ENCODE measurements around the gene STKLD1. TPM values are rescaled to one million over a fixed set of nuclear protein-coding genes. Genes with fewer than 3 reads are reported as not detected.
A peak's percentile ranks its signal among the peaks of the same experiment; 100 is the strongest.

The STKLD1 gene
- total RNA-seq, 1 donor from 2014 or later: 1.3 TPM

DNA sequence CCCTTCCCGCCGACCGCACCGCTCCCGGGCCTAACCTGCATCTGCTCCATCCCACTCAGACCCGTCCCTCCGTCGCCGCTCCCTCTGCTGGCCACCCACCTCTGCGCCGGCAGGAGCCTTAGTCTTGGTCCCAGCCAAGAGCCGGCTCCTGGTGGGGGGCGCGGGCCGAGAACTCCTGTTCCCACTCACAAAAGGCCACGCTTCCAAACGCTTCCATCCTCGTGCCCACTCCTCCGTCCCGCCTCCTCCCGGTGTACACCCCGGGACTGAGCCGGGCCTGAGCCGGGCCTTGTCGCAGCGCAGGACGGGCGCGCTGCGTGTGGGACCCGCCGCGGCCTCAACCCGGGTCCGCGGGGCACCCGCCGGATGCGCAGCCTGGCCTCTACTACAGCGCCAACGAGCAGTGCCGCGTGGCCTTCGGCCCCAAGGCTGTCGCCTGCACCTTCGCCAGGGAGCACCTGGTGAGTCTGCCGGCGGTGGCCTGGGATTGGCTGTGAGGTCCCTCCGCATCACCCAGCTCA lies 53.5 kb downstream of the STKLD1 start:
- no peak overlapping the region for H3K4me3 ChIP-seq (ENCODE audit: low read depth, low read length)
- DNase-seq (ENCODE audit: low read depth): no peak
- TF ChIP-seq, protein P1, sequence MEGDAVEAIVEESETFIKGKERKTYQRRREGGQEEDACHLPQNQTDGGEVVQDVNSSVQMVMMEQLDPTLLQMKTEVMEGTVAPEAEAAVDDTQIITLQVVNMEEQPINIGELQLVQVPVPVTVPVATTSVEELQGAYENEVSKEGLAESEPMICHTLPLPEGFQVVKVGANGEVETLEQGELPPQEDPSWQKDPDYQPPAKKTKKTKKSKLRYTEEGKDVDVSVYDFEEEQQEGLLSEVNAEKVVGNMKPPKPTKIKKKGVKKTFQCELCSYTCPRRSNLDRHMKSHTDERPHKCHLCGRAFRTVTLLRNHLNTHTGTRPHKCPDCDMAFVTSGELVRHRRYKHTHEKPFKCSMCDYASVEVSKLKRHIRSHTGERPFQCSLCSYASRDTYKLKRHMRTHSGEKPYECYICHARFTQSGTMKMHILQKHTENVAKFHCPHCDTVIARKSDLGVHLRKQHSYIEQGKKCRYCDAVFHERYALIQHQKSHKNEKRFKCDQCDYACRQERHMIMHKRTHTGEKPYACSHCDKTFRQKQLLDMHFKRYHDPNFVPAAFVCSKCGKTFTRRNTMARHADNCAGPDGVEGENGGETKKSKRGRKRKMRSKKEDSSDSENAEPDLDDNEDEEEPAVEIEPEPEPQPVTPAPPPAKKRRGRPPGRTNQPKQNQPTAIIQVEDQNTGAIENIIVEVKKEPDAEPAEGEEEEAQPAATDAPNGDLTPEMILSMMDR (conservative IDR thresholded peaks at IDR 0.05; ENCODE audit: low read depth, low read length): no peak

DNA sequence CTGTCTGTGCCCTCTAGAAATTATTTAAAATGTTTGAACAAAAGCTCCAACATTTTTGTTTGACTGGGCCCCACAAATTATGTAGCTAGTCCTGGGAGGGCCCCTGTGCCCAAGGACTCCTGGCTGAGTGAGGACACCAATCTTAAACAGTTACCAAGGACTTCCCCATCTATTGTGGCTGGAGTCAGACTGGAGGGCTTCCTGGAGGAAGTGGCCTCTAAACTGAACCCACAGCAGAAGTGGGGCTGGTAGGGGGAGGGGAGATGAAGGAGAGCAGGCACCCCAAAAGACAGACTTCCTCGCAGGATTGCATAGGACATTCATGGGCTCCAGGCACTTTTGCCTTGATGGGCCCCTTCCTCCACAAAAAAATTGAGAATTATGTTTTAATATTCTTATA lies 54.1 kb downstream of the STKLD1 start:
- no peak overlapping the region for H3K4me3 ChIP-seq (ENCODE audit: low read depth, low read length)
- DNase-seq (ENCODE audit: low read depth): no peak
- TF ChIP-seq, protein P1 (conservative IDR thresholded peaks at IDR 0.05; ENCODE audit: low read depth, low read length): no peak

DNA sequence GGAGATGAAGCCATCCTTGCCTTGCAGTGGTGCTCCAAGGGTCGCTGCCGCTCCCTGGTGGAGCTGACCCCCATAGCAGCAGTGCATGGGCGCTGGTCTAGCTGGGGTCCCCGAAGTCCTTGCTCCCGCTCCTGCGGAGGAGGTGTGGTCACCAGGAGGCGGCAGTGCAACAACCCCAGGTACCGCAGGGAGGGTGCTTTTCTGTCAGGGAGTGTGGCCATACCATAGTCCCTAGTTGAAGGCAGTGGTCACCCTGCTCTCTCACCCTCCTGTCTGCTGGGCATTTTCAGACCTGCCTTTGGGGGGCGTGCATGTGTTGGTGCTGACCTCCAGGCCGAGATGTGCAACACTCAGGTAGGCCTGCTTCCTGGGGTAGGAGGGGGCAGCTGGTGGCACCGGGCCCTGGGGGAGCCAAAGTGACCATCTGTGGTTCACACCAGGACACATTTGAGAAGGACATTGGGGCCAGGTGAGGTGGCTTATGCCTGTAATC lies 57.2 kb downstream of the STKLD1 start:
- no peak for DNase-seq (ENCODE audit: low read depth)
- TF ChIP-seq, protein P1 (conservative IDR thresholded peaks at IDR 0.05; ENCODE audit: low read depth, low read length): no peak
- no peak overlapping the region for H3K4me3 ChIP-seq (ENCODE audit: low read depth, low read length)

DNA sequence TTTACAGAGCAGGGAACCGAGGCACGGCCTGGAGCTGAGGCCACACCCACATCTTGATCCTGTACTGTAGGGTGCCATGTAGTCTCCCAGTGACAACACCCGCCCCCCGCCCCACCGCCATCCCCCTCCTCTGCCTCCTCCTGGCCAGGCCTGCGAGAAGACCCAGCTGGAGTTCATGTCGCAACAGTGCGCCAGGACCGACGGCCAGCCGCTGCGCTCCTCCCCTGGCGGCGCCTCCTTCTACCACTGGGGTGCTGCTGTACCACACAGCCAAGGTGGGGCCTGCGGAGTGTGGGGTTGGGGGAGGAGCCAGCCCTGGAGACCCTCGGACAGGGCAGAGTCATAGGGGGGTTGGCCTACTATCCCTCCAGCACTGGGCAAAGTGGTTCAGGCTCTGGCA lies 60.5 kb downstream of the STKLD1 start:
- no peak overlapping the region for H3K4me3 ChIP-seq (ENCODE audit: low read depth, low read length)
- TF ChIP-seq, protein P1 (conservative IDR thresholded peaks at IDR 0.05; ENCODE audit: low read depth, low read length): no peak
- no peak for DNase-seq (ENCODE audit: low read depth)

DNA sequence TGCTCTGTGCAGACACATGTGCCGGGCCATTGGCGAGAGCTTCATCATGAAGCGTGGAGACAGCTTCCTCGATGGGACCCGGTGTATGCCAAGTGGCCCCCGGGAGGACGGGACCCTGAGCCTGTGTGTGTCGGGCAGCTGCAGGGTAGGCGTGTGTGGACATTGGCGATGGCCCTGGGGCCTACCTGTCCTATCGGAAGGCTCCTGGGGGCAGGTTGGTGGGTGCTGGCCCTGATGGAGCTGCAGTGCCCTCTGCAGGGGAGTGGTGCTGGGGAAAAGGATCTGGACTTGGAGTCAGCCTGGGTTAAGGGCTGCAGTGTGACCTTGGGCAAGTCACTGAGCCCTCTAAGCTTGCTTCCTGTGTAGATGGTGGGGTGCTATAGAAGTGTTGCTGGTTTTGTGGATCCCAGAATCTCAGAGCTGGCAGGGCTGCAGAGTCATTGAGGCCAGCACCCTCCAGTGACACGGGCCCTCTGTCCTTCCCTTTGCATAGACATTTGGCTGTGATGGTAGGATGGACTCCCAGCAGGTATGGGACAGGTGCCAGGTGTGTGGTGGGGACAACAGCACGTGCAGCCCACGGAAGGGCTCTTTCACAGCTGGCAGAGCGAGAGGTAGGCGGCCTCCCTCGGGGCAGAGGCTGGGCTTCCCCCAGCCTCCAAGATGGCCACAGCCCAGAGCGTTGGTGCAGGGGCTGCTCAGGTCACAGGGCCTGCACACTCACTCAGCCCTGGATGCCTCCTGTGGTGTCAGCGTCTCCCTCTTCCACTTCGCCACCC lies 61.8 kb downstream of the STKLD1 start:
- TF ChIP-seq, protein P1 (conservative IDR thresholded peaks at IDR 0.05; ENCODE audit: low read depth, low read length): peak; percentile 54
- no peak overlapping the region for H3K4me3 ChIP-seq (ENCODE audit: low read depth, low read length)
- DNase-seq (ENCODE audit: low read depth): no peak

DNA sequence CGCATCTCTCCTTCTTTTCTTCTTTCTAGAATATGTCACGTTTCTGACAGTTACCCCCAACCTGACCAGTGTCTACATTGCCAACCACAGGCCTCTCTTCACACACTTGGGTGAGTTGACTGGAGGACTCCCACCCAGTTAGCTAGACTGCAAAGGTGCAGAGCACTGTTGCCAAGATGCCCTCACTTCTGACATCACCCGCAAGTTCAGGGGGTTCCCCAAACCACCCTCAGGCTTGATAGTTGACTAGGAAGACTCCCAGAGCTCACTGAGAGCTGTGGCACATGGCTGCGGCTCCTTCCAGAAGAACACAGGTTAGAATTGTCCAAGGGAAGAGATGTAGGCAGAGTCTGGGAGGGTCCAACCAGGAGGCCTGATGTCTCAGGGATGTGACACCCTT lies 63.2 kb downstream of the STKLD1 start:
- TF ChIP-seq, protein P1 (conservative IDR thresholded peaks at IDR 0.05; ENCODE audit: low read depth, low read length): no peak
- H3K4me3 ChIP-seq (ENCODE audit: low read depth, low read length): no peak overlapping the region
- DNase-seq (ENCODE audit: low read depth): no peak

All from epithelial cell of proximal tubule (primary cell).